Activated CD4-positive, alpha-beta T cell treated with anti-CD3 and anti-CD28 coated beads for 4 hours (primary cell): Measurements from ENCODE around the gene ASB11.
A peak's percentile ranks its signal among the peaks of the same experiment; 100 is the strongest.
"Not testable (repeated sequence)": the region's sequence is repeated elsewhere in the genome, so short reads cannot be mapped to it uniquely, and the experiment has no call there.

Experiments used
- DNase-seq, 2 donors: peaks; one replicate each; pipeline ENCODE4 v3.0.0-alpha.2; 2020

Gene ASB11, protein sequence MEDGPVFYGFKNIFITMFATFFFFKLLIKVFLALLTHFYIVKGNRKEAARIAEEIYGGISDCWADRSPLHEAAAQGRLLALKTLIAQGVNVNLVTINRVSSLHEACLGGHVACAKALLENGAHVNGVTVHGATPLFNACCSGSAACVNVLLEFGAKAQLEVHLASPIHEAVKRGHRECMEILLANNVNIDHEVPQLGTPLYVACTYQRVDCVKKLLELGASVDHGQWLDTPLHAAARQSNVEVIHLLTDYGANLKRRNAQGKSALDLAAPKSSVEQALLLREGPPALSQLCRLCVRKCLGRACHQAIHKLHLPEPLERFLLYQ

DNA sequence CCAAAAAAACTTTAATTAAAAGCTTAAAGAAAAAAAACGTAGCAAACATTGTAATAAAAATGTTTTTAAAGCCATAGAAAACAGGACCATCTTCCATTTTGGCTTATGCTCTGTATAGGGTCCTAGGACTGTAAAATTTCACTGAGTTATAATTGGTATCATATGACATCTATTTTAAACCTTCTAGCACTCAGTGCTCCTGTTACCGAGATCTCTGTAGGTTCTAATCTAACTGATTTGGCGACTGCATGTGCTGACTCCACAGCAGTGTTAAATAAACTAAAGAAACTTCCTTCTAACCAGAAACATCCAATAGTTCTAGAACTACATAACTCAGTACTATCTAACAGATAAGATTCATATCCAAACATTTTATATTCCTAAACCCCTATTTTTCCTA lies at the start of gene ASB11:
Gene ASB11, minus strand, starts transcription at position 132 of the 400 bp plus-strand sequence. Its CDS starts 35 bp downstream, at position 97.
- no peak for DNase-seq

DNA sequence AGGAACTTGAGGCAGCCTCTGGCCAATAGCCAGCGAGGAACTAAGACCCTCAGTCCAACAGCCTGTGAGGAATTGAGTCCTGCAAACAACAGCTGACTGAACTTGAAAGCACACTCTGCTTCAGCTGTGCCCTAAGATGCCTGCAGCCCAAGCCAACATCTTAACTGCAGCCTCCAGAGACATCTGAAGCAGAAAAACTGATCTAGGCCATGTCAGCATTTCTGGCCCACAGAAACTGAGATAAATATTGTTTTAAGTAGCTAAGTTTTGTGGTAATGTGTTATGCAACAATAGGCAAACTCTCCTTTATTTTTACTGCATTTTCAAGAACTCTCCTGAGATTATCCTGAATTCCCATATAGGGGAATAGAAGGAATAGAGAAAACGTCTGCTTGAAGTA lies 44.3 kb upstream of the ASB11 start:
- DNase-seq, result no peak

DNA sequence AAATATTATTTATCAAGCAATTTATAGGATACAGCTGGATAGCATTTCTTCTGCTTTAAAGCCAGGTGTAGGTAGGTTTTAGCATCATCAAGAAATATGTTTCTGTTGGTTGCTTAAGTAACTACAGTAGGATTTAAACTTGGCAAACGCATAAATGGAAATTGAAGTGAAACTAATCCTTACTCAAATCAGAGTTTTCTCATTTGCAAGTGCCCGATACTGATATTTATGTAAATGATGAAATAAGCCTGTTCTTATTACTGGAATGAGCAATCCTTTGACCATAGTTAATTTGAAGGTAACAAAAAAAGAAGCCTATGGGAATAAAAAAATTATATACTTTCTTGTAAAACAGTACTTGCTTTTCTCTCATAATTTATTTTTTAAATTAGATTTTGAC lies 43.1 kb upstream of the ASB11 start:
- no peak for DNase-seq

DNA sequence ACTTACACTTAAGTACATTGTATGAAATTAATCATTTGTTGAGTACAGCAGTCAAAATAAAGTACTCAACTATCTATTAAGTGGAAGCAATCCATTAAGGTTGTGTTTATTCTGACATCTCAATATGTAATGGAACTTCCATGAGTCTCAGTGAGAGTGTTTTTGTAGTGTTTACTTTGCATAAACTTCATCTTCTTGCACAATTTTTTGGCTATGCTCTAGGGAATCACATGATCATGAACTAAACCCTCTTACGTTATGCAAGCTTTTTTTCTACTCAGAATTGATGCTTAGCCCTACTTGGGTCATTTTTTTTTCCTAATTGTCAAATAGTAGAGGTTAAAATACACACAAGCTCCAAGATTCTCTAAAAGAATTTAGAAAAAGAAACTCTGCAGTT lies 41.0 kb upstream of the ASB11 start:
- DNase-seq, result no peak

DNA sequence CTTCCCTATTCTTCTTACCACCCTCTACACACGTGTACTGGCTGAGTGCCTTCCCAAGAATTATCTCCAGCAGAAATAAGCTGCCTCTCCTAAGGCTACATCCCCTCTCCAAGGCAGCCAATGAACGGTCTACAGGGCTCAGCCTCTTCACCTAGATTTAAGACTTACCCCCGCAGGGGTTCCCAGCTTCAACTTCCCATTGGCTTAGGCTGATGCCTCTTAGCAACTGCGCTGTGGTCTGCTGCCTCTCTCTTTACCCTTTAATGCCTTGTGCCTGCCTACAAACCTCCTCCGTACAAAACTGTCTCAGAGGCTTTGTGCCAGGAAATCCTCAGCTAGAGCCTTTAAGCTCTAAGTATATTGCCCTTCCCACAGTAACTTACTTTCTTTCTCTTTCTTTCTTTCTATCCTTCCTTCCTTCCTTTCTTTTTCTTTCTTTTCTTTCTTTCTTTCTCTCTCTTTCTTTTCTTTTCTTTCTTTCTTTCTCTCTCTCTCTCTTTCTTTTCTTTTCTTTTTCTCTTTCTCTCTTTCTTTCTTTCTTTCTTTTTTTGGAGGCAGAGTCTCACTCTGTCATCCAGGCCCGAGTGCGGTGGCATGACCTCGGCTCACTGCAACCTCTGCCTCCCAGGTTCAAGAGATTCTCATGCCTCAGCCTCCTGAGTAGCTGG lies 35.0 kb upstream of the ASB11 start:
- DNase-seq, result no peak

DNA sequence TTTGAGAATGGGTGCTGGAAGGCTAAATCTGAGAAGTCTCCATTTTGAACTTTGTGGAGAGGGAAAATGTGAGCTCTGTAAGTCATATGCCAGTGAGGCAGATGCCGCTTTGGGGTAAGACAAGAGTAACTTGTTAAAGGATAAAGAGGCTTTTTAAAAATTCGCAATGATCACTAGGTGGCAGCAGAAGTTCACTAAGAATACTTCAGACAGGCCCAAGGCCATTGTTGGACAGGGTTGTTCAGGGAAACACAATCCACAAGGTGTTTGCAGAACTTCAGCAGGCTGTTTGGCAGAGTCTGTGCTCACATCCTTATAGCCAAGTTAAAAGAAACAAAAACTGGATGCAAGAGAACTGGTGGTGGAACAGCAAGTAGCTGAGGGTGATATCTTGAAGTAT lies 33.6 kb upstream of the ASB11 start:
- DNase-seq, result peak in 1 of 2 donors; percentile 4

DNA sequence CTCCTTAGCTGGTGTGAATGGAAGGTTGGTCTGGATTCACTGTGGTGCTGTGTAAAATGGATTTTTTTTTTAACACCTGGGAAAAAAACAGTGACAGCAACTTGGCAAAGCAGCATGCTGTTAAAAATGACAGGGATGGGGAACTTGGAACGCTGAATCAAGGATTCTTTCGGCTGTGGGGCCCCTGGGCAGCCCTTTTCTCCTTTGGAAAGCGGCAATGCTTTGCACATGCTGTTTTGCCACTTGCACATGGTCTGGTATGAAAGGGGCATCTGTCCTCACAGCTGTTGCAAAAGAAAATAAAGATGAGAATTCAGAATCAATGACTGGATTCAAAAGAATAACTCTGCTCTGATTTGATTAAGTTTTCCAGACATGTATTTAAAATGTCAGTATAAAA lies 30.5 kb upstream of the ASB11 start:
- DNase-seq, result no peak

DNA sequence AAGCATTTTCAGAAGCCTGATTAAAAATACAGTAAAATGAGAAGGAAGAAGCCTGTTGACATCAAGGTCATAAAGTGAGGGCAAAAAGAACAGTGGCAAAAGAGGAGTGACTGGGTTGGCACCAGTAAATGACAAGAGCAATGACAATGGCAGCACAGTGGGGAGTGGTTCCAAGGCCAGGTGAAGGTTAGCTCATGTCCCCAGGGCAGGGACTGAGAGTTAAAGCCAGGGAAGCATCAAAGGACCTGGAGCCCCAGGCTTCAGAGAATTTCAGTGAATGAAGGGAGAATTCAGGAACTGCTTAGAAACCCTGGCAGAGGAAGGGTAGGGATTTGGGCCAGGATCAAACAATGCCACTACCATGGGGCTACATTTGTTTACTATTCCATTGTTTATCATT lies 28.7 kb upstream of the ASB11 start:
- no peak for DNase-seq

DNA sequence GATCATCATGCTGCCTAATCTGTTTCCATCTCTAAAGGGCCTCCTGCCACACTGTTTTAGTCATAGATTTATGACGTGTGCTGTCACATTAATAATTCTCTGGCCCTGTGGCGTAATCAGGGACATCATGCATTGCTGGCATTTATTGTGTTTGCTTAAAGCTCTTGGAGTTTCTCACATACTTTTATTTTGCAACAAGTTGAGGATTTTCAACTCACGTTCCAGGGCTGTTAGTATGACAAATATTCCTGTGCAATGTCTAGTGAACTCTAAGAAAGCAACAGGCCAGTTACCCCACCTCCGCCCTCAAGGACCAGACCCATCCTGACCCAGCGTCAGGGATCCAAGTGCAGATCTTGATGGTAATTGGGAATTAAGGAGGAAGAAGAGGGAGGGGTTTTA lies 27.6 kb upstream of the ASB11 start:
- DNase-seq, result no peak

DNA sequence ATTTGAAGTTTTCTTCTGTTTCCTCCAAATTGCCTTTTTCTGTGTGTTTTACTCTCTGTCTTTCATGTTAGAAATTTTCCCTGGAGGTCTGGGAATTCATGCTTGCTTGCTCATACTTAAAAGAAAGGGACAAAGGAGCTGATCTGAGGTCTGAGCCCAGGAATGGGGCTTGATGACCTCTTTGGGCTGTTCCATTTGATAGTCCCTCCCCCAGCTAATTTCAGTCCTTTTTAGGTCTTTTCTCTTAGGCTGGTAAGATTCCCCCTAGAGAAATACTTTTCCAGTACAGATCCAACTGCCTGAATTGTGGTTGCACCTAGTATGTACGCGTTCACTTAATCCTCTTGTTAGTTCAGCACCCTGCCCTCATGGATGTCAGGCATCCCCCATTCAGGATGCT lies 25.4 kb upstream of the ASB11 start:
- DNase-seq, result no peak

DNA sequence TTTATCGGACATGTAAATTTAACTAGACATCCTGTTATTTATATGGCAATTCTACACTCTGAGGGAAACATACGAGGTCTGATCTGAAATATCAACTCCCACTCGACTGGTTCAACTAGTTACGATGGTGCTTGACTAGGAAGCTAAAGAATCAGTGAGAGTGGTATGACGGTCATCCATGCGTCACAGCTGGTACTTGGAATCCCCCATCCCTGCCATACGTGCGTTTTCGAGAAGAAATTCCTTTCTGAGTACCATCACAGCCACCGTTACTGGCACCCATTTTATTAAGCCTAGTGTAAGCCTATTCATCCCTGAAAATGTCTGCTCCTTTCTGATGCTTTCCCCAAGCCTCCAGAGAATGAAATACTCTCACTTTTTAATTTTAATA lies 20.6 kb upstream of the ASB11 start:
- peak; percentile 23 to 28 for DNase-seq

DNA sequence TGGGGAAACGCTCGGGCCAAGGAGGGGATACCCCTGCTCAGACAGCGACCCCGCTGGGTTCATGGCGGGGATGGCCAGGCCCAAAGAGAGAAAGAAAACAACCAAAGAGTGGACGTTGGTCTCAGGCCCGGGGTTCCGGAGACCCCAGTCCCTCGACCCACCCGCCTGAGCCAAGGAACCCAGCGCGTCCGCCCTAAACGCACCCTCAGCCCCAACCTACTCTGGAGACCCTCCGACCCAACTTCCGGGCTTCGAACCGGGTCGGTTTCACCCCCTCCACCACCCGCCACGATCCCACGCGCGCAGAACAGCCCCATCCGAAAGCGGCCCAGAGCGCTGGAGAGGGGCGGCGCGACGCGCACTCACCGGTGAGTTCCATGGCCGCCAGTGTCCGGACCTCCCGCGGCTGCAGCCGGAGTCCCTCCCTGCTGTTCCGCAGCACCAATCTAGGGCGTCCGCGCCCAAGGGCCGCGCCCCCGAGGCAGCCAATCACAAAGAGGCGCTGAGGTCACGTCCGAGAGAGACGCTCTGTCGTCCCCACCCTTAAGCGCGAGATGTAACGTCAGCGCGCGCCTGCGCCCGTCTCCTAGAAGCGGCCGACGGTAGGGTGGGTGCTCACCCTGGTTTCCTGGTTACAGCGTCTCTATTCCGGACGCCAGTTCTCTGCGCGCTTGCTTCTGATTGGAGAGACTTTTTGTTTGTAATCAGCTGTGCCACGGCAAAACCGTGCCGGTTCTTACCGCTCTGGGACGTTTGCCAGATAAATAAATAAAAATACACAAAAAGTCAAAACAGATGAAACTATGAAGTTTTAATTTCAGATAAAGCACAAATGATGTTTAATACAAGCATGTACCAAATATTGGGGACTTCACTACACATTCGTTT lies 19.9 kb upstream of the ASB11 start, which contains the start of gene PIGA:
Gene PIGA, minus strand, starts transcription at position 389 of the 888 bp plus-strand sequence. CDS start 3,593 bp downstream, outside the sequence.
- DNase-seq, result peak; percentile 82 to 85

DNA sequence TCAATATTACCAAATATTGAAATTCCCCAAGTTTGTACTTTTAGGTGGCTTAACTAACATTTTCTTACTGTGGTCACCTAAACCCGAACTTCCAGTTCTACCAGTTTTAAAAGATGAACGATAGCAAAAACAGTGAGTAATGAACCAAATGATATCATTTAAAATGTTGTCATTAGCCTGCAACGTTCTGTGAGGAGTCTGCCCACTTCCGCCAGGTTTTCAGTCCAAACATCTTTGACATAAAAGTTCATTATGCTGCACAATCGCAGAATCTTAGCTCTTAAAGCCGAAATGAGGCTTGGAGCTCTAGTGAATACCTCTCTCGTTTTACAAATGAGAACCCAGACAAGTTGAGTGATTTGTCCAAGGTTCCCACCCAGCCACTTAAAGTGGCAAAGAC lies 19.1 kb upstream of the ASB11 start:
- DNase-seq, result no peak

DNA sequence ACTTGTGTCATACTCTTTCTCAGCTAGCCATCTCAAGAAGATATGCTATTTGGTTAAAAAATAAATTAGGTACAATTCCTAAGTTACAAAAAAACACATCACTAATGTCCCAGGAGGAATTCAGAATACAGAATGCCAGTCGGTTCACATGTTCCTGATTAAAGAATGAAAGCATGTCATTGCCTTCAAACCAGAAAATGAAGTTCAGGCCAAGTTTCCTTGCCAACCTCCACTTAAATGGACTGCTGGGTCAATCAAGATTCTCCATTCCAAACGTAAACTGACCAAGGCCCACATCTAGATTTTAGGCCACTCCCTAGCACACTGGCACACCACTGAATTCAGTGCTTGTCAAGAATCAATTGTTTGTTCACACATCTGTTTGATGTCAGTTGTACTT lies 13.4 kb upstream of the ASB11 start:
- DNase-seq, result no peak

DNA sequence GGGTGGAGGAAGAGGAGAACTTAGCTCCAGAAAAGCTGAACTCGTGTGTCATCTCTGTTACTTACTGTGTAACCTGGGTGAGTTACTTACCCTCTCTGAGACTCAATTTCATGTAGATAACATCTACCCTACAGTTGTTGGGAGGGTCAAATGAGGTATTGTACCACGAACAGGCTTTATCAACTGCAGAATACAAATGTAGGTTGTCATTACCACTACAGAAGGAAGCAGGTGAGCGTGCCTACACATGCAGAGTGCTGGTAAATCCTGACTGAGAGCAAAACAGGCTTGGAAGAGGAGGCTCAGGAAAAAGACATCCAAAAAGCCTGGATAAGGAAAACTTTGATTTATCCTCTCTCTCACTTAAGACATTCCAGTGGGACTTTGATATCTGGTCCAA lies 12.7 kb upstream of the ASB11 start:
- no peak for DNase-seq

DNA sequence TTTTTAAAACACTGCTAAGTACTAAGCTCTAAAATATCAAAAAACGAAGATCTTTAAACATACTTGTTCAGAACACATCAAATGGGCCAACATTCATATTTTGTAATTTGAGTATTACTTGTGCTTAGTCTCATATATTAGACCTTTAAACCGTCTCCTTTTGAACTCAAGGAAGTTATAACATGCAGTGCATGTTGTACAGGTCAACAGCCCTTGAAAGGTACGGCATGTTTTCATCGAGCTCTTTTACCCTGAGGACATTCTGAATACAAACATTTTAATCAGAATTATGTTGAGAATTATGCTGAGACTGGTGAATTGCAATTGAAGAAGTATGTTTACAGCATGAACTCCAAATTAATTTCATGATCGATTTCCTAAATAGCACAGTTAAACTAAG lies 7.0 kb upstream of the ASB11 start:
- no peak for DNase-seq

DNA sequence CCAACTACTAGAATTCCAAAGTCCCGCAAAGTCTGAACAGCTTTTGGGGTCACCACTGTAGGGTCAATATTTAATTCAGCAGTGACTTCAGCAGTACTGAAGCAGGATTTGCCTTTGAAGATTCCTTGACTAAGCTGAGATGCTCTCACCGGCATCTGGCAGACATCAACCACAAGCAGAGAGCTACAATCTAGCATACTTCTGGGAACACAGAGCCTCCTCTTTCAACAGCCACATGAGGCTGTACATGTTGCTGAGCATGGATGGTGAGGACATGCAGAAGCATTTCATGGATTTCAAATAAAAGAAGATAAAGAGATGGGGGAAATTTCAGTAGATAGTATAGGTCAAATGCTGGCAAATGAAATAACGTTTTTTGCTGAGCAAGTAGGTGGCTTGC lies 6.6 kb upstream of the ASB11 start:
- no peak for DNase-seq

DNA sequence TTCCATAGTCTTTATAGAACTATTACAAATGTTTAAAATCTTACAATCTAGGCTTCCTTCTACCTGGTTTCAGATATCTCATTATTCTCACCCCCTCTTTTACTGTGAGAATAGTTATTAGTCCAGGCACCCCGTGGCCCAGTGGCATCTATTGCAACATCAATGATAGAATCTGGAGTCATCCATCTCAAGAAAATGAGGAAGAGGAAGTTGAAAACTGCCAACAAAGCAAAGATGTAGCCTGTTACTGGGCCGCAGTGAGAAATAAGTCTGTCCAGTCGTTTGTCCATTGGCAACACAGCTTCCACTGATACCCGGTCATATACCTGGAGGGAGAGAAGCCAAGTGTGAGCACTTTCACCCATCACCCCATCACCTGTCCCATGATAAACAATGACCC lies 6.0 kb upstream of the ASB11 start:
- DNase-seq, result no peak

DNA sequence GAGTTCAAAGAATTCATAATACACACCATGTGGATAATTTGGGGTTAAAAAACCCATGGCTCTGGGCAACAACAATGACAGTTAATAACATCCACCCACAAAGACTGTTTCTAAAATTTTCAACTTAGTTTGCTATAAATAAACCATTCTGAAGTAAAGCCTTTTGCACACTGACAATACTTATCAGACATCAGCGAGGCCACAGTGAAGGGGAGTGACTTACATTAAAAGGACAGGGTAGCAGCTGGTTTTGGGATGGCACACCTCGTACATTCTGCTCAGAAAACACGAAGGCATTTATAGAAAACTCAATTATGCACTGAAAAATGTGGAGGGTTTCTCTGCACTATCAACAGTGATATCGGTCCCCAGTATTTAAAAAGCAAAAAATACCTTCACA lies 4.9 kb upstream of the ASB11 start:
- no peak for DNase-seq

DNA sequence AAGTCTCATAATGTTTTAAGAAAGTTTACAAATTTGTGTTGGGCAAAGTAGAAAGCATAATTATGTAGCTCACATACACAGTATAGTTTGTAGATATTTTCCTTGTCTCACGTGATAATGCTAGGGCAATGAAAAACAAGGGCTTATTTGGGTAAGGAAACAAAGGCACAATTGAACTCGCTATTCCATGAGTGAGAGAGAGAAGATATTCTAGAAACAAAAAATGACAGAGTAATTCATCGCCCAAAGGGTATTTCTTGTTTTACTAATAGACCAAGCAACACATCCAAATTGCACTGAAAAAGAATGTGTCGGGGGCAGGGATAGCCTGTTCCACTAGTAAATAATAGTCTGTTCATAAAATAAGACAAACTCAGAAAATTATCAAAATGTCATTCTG lies 3.6 kb upstream of the ASB11 start:
- no peak for DNase-seq

DNA sequence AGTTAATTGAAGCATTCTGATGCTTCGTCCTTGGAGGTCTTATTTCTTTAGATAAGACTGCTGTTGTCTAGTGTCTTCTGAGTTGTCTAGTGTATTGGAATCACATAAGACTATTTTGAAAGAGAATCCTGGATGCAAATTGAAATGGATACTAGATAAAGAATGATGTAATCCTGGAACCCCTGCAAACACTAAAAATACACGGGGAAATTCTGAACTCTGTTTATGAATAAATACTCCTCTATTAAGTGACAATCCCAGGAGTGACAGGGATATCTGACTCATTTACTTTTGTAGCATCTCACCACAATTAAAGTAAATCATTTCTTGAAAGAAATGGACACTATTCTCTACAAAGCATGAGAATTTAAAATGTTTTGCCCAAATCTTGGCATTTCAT lies 968 bp downstream of the ASB11 start:
- no peak for DNase-seq

DNA sequence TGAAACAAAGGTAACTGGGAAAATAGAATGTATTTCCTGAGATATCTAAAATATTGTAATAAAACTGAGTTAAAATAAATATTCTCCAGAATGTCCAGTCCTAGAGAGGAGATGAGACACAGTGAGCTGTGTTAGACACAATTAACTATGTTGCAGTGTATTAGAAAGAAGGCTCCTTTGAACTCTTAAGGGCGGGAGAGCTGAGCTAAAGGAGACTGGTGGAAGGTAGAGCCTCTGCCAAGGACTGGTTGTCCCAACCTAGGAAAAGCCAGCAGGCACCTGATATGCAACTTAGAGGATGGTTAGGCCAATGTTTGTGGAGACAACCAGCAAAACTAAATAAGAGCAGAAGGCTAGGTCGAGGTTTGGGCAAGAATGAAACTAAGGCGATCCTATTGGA lies 4.3 kb downstream of the ASB11 start:
- DNase-seq, result no peak

DNA sequence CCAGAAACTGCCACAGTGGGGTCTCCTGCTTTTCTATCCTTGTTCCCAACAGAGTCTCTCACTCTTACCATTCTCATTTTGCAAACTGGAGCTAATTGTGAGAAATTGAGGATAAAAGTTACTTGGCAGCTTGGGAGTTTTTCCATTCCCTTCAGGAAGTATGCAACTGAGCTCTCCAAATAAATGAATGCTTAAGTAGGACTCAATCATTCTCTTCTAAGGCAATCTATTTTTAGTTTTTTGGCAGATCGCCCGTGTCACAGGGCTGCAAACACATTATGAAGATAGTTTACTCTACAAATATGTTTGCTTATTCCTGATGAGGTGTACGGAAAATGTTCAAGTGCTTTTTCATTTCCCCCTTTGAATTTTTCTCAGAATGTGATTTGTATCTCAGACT lies 5.3 kb downstream of the ASB11 start:
- no peak for DNase-seq

DNA sequence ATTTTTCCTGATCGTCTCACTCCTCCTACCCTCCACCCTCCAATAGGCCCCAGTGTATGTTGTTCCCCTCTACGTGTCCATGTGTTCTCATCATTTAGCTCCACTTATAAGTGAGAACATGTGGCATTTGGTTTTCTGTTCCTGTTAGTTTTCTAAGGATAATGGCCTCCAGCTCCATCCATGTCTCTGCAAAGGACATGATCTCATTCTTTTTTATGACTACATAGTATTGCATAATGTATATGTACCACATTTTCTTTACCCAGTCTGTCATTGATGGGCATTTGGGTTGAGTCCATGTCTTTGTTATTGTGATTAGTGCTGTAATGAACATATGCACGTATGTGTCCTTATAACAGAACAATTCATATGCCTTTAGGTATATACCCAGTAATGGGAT lies 9.5 kb downstream of the ASB11 start:
- DNase-seq, result not testable (repeated sequence)
